ENCODE results near the gene RAB7A.
"Not testable (repeated sequence)": the region's sequence is repeated elsewhere in the genome, so short reads cannot be mapped to it uniquely, and the experiment has no call there.

The RAB7A gene

GRCh38 chr3:128770387-128770786 lies 44.4 kb downstream of the RAB7A start:
- Histone ChIP-seq H3K27ac (ENCODE audit: insufficient read depth, low read depth, low read length, poor library complexity, severe bottlenecking) (no peak overlapping the region), H3K4me3 (ENCODE audit: insufficient read depth, low read depth, low read length) (no peak overlapping the region), H3K36me3 (ENCODE audit: control insufficient read depth, insufficient read depth, low read length) (no peaks in the 10 kb centered on the region), H3K4me1 (ENCODE audit: control insufficient read depth, insufficient read depth, low read length) (no peaks in the 10 kb centered on the region), H3K9me3 (ENCODE audit: control insufficient read depth, low read length) (no peaks in the 10 kb centered on the region), H3K27me3 (ENCODE audit: control insufficient read depth, insufficient read depth, low read length, poor library complexity, severe bottlenecking) (no peaks in the 10 kb centered on the region)
- WGBS, 2 experiments, result 95 to 98% methylated on average over 3 to 4 of the region's 4 CpGs

- WGBS, 2 experiments, result 96 to 98% methylated on average over 31 of the region's 31 CpGs
- H3K27me3 ChIP-seq (ENCODE audit: control insufficient read depth, insufficient read depth, low read length, poor library complexity, severe bottlenecking); H3K36me3 ChIP-seq (ENCODE audit: control insufficient read depth, insufficient read depth, low read length); H3K4me3 ChIP-seq (ENCODE audit: insufficient read depth, low read depth, low read length); H3K9me3 ChIP-seq (ENCODE audit: control insufficient read depth, low read length); H3K4me1 ChIP-seq (ENCODE audit: control insufficient read depth, insufficient read depth, low read length); H3K27ac ChIP-seq (ENCODE audit: insufficient read depth, low read depth, low read length, poor library complexity, severe bottlenecking): not testable (repeated sequence)
Measured at GRCh38 chr3:128773189-128773588, 47.2 kb downstream of the RAB7A start.

- H3K27me3 ChIP-seq (ENCODE audit: control insufficient read depth, insufficient read depth, low read length, poor library complexity, severe bottlenecking); H3K9me3 ChIP-seq (ENCODE audit: control insufficient read depth, low read length); H3K36me3 ChIP-seq (ENCODE audit: control insufficient read depth, insufficient read depth, low read length); H3K4me1 ChIP-seq (ENCODE audit: control insufficient read depth, insufficient read depth, low read length); H3K4me3 ChIP-seq (ENCODE audit: insufficient read depth, low read depth, low read length); H3K27ac ChIP-seq (ENCODE audit: insufficient read depth, low read depth, low read length, poor library complexity, severe bottlenecking): not testable (repeated sequence)
- 85 to 92% methylated on average over 5 of the region's 6 CpGs for WGBS, 2 experiments
Measured at GRCh38 chr3:128773592-128773991, 47.6 kb downstream of the RAB7A start.

GRCh38 chr3:128775241-128775640 lies 49.3 kb downstream of the RAB7A start:
- no peaks in the 10 kb centered on the region for H3K36me3 ChIP-seq (ENCODE audit: control insufficient read depth, insufficient read depth, low read length)
- H3K27ac ChIP-seq (ENCODE audit: insufficient read depth, low read depth, low read length, poor library complexity, severe bottlenecking), result no peak overlapping the region
- no peaks in the 10 kb centered on the region for H3K4me1 ChIP-seq (ENCODE audit: control insufficient read depth, insufficient read depth, low read length)
- H3K27me3 ChIP-seq (ENCODE audit: control insufficient read depth, insufficient read depth, low read length, poor library complexity, severe bottlenecking), result no peaks in the 10 kb centered on the region
- no peaks in the 10 kb centered on the region for H3K9me3 ChIP-seq (ENCODE audit: control insufficient read depth, low read length)
- WGBS, 2 experiments, result 96% methylated on average over 2 of the region's 3 CpGs
- H3K4me3 ChIP-seq (ENCODE audit: insufficient read depth, low read depth, low read length), result no peak overlapping the region

GRCh38 chr3:128775906-128776542 lies 50.0 kb downstream of the RAB7A start:
- no peak overlapping the region for H3K27ac ChIP-seq (ENCODE audit: insufficient read depth, low read depth, low read length, poor library complexity, severe bottlenecking)
- H3K4me3 ChIP-seq (ENCODE audit: insufficient read depth, low read depth, low read length), result no peak overlapping the region
- WGBS, 2 experiments, result 97 to 98% methylated on average over 3 of the region's 3 CpGs
- H3K27me3 ChIP-seq (ENCODE audit: control insufficient read depth, insufficient read depth, low read length, poor library complexity, severe bottlenecking), result no peaks in the 10 kb centered on the region
- no peaks in the 10 kb centered on the region for H3K36me3 ChIP-seq (ENCODE audit: control insufficient read depth, insufficient read depth, low read length)
- H3K4me1 ChIP-seq (ENCODE audit: control insufficient read depth, insufficient read depth, low read length), result no peaks in the 10 kb centered on the region
- H3K9me3 ChIP-seq (ENCODE audit: control insufficient read depth, low read length), result no peaks in the 10 kb centered on the region

- H3K4me1 ChIP-seq (ENCODE audit: control insufficient read depth, insufficient read depth, low read length), result no peaks in the 10 kb centered on the region
- no peak overlapping the region for H3K4me3 ChIP-seq (ENCODE audit: insufficient read depth, low read depth, low read length)
- H3K27ac ChIP-seq (ENCODE audit: insufficient read depth, low read depth, low read length, poor library complexity, severe bottlenecking), result no peak overlapping the region
- H3K9me3 ChIP-seq (ENCODE audit: control insufficient read depth, low read length), result no peaks in the 10 kb centered on the region
- no peaks in the 10 kb centered on the region for H3K36me3 ChIP-seq (ENCODE audit: control insufficient read depth, insufficient read depth, low read length)
- no peaks in the 10 kb centered on the region for H3K27me3 ChIP-seq (ENCODE audit: control insufficient read depth, insufficient read depth, low read length, poor library complexity, severe bottlenecking)
- WGBS, 2 experiments, result 100% methylated on average over 1 of the region's 1 CpG
Measured at GRCh38 chr3:128780101-128780837, 54.3 kb downstream of the RAB7A start.

GRCh38 chr3:128781164-128781563 lies 55.2 kb downstream of the RAB7A start:
- Histone ChIP-seq H3K9me3 (ENCODE audit: control insufficient read depth, low read length) (no peaks in the 10 kb centered on the region), H3K27ac (ENCODE audit: insufficient read depth, low read depth, low read length, poor library complexity, severe bottlenecking) (no peak overlapping the region), H3K4me3 (ENCODE audit: insufficient read depth, low read depth, low read length) (no peak overlapping the region), H3K36me3 (ENCODE audit: control insufficient read depth, insufficient read depth, low read length) (no peaks in the 10 kb centered on the region), H3K27me3 (ENCODE audit: control insufficient read depth, insufficient read depth, low read length, poor library complexity, severe bottlenecking) (no peaks in the 10 kb centered on the region), H3K4me1 (ENCODE audit: control insufficient read depth, insufficient read depth, low read length) (no peaks in the 10 kb centered on the region)
- WGBS, 2 experiments, result 93 to 100% methylated on average over 1 of the region's 1 CpG

- H3K4me1 ChIP-seq (ENCODE audit: control insufficient read depth, insufficient read depth, low read length), result no peaks in the 10 kb centered on the region
- H3K27me3 ChIP-seq (ENCODE audit: control insufficient read depth, insufficient read depth, low read length, poor library complexity, severe bottlenecking), result no peaks in the 10 kb centered on the region
- H3K27ac ChIP-seq (ENCODE audit: insufficient read depth, low read depth, low read length, poor library complexity, severe bottlenecking), result no peak overlapping the region
- WGBS, 2 experiments, result 91 to 95% methylated on average over 4 to 5 of the region's 5 CpGs
- H3K4me3 ChIP-seq (ENCODE audit: insufficient read depth, low read depth, low read length), result no peak overlapping the region
- no peaks in the 10 kb centered on the region for H3K9me3 ChIP-seq (ENCODE audit: control insufficient read depth, low read length)
- H3K36me3 ChIP-seq (ENCODE audit: control insufficient read depth, insufficient read depth, low read length), result no peaks in the 10 kb centered on the region
Measured at GRCh38 chr3:128782282-128783146, 56.5 kb downstream of the RAB7A start.

- H3K4me3 ChIP-seq (ENCODE audit: insufficient read depth, low read depth, low read length), result no peak overlapping the region
- no peaks in the 10 kb centered on the region for H3K36me3 ChIP-seq (ENCODE audit: control insufficient read depth, insufficient read depth, low read length)
- H3K27me3 ChIP-seq (ENCODE audit: control insufficient read depth, insufficient read depth, low read length, poor library complexity, severe bottlenecking), result no peaks in the 10 kb centered on the region
- no peak overlapping the region for H3K27ac ChIP-seq (ENCODE audit: insufficient read depth, low read depth, low read length, poor library complexity, severe bottlenecking)
- no peaks in the 10 kb centered on the region for H3K9me3 ChIP-seq (ENCODE audit: control insufficient read depth, low read length)
- H3K4me1 ChIP-seq (ENCODE audit: control insufficient read depth, insufficient read depth, low read length), result no peaks in the 10 kb centered on the region
- 92 to 96% methylated on average over 4 of the region's 4 CpGs for WGBS, 2 experiments
Measured at GRCh38 chr3:128783774-128784173, 57.8 kb downstream of the RAB7A start.

GRCh38 chr3:128784232-128784631 lies 58.2 kb downstream of the RAB7A start:
- no peaks in the 10 kb centered on the region for H3K36me3 ChIP-seq (ENCODE audit: control insufficient read depth, insufficient read depth, low read length)
- H3K27ac ChIP-seq (ENCODE audit: insufficient read depth, low read depth, low read length, poor library complexity, severe bottlenecking), result no peak overlapping the region
- H3K4me1 ChIP-seq (ENCODE audit: control insufficient read depth, insufficient read depth, low read length), result no peaks in the 10 kb centered on the region
- no peak overlapping the region for H3K4me3 ChIP-seq (ENCODE audit: insufficient read depth, low read depth, low read length)
- 60 to 70% methylated on average over 7 of the region's 7 CpGs for WGBS, 2 experiments
- H3K27me3 ChIP-seq (ENCODE audit: control insufficient read depth, insufficient read depth, low read length, poor library complexity, severe bottlenecking), result no peaks in the 10 kb centered on the region
- no peaks in the 10 kb centered on the region for H3K9me3 ChIP-seq (ENCODE audit: control insufficient read depth, low read length)

Measured in ectodermal cell (in vitro differentiated cells).